Measurements from ENCODE around the gene TMTC1. TPM values are rescaled to one million over a fixed set of nuclear protein-coding genes. Genes with fewer than 3 reads are reported as not detected.

Gene TMTC1
- total RNA-seq, 1 experiment from 2014 or later = not detected

- no peak for DNase-seq
- no peaks in the 10 kb centered on the region for H3K4me1 Mint-ChIP-seq (ENCODE audit: low read depth, unreplicated experiment)
- no peaks in the 10 kb centered on the region for H3K36me3 Mint-ChIP-seq (ENCODE audit: insufficient read depth, unreplicated experiment)
- no peaks in the 10 kb centered on the region; the same call in 1 of the 2 replicates for H3K27me3 ChIP-seq (replicated peaks; ENCODE audit: control insufficient read depth, insufficient read depth, low read length)
- no TSS peak for BruUV-seq (replicated peaks)
- H3K9me3 Mint-ChIP-seq (ENCODE audit: unreplicated experiment) = no peaks in the 10 kb centered on the region
- H3K27me3 Mint-ChIP-seq (ENCODE audit: insufficient read depth, unreplicated experiment) = peaks cover 6% of the 10 kb centered on the region
- no peak overlapping the region for H3K27ac Mint-ChIP-seq (ENCODE audit: unreplicated experiment)
- no peaks in the 10 kb centered on the region for H3K4me1 ChIP-seq
- H3K9me3 ChIP-seq = no peaks in the 10 kb centered on the region
- no peaks in the 10 kb centered on the region for H3K36me3 ChIP-seq (ENCODE audit: control insufficient read depth, insufficient read depth, low read length)
- no peak overlapping the region for H3K4me3 ChIP-seq (ENCODE audit: low read depth, low read length)
- ChIA-PET CTCF (no interaction called here), POLR2A (no interaction called here)
- no peak for TF ChIP-seq CTCF (IDR thresholded peaks at IDR 0.05; ENCODE audit: insufficient read depth in 1 of 2, low read depth in 1 of 2, low read length in 1 of 2, severe bottlenecking in 1 of 2, unreplicated experiment in 1 of 2)
- H3K4me3 Mint-ChIP-seq (ENCODE audit: unreplicated experiment) = no peak overlapping the region
- intact Hi-C loops (cut with micrococcal nuclease; ENCODE audit: unreplicated experiment) = no loop called here
Measured at GRCh38 chr12:29726321-29726692, 57.4 kb downstream of the TMTC1 start.

GRCh38 chr12:29725587-29726320 lies 58.0 kb downstream of the TMTC1 start:
- Histone ChIP-seq H3K4me3 (ENCODE audit: low read depth, low read length) (no peak overlapping the region), H3K4me1 (no peaks in the 10 kb centered on the region), H3K27me3 (replicated peaks; ENCODE audit: control insufficient read depth, insufficient read depth, low read length) (no peaks in the 10 kb centered on the region; the same call in 1 of the 2 replicates), H3K9me3 (no peaks in the 10 kb centered on the region), H3K36me3 (ENCODE audit: control insufficient read depth, insufficient read depth, low read length) (no peaks in the 10 kb centered on the region)
- Mint-ChIP-seq H3K4me1 (ENCODE audit: low read depth, unreplicated experiment) (no peaks in the 10 kb centered on the region), H3K36me3 (ENCODE audit: insufficient read depth, unreplicated experiment) (no peaks in the 10 kb centered on the region), H3K27ac (ENCODE audit: unreplicated experiment) (no peak overlapping the region), H3K27me3 (ENCODE audit: insufficient read depth, unreplicated experiment) (peaks cover 6% of the 10 kb centered on the region), H3K4me3 (ENCODE audit: unreplicated experiment) (no peak overlapping the region), H3K9me3 (ENCODE audit: unreplicated experiment) (no peaks in the 10 kb centered on the region)
- ChIA-PET CTCF (no interaction called here), POLR2A (no interaction called here)
- DNase-seq = no peak
- TF ChIP-seq CTCF (IDR thresholded peaks at IDR 0.05; ENCODE audit: insufficient read depth in 1 of 2, low read depth in 1 of 2, low read length in 1 of 2, severe bottlenecking in 1 of 2, unreplicated experiment in 1 of 2) = no peak
- BruUV-seq (replicated peaks) = no TSS peak
- intact Hi-C loops (cut with micrococcal nuclease; ENCODE audit: unreplicated experiment) = no loop called here

GRCh38 chr12:29722164-29722563 lies 61.6 kb downstream of the TMTC1 start:
- Histone ChIP-seq H3K27me3 (replicated peaks; ENCODE audit: control insufficient read depth, insufficient read depth, low read length) (no peaks in the 10 kb centered on the region), H3K4me1 (no peaks in the 10 kb centered on the region), H3K4me3 (ENCODE audit: low read depth, low read length) (no peak overlapping the region), H3K9me3 (no peaks in the 10 kb centered on the region), H3K36me3 (ENCODE audit: control insufficient read depth, insufficient read depth, low read length) (no peaks in the 10 kb centered on the region)
- intact Hi-C loops (cut with micrococcal nuclease; ENCODE audit: unreplicated experiment) = no loop called here
- H3K36me3 Mint-ChIP-seq (ENCODE audit: insufficient read depth, unreplicated experiment) = no peaks in the 10 kb centered on the region
- no peak for DNase-seq
- no peak overlapping the region for H3K4me3 Mint-ChIP-seq (ENCODE audit: unreplicated experiment)
- H3K27me3 Mint-ChIP-seq (ENCODE audit: insufficient read depth, unreplicated experiment) = peaks cover 6% of the 10 kb centered on the region
- no peaks in the 10 kb centered on the region for H3K9me3 Mint-ChIP-seq (ENCODE audit: unreplicated experiment)
- ChIA-PET CTCF (no interaction called here), POLR2A (no interaction called here)
- no peak overlapping the region for H3K27ac Mint-ChIP-seq (ENCODE audit: unreplicated experiment)
- H3K4me1 Mint-ChIP-seq (ENCODE audit: low read depth, unreplicated experiment) = no peaks in the 10 kb centered on the region
- no peak for TF ChIP-seq CTCF (IDR thresholded peaks at IDR 0.05; ENCODE audit: insufficient read depth in 1 of 2, low read depth in 1 of 2, low read length in 1 of 2, severe bottlenecking in 1 of 2, unreplicated experiment in 1 of 2)
- BruUV-seq (replicated peaks) = no TSS peak
